Stimulated activated CD4-positive, alpha-beta T cell treated with anti-CD3 and anti-CD28 coated beads, Interleukin-4, amount 100 ng/mL, for 48 hours (primary cell): ENCODE results near the gene GRK3.
A peak's percentile ranks its signal among the peaks of the same experiment; 100 is the strongest.
"Not testable (repeated sequence)": the region's sequence is repeated elsewhere in the genome, so short reads cannot be mapped to it uniquely, and the experiment has no call there.

ENCODE experiments used
- DNase-seq, 2 donors: peaks; one replicate each; pipeline ENCODE4 v3.0.0-alpha.2; 2020; ENCODE audit warnings: low read depth in 2 of 2

The GRK3 gene

DNA sequence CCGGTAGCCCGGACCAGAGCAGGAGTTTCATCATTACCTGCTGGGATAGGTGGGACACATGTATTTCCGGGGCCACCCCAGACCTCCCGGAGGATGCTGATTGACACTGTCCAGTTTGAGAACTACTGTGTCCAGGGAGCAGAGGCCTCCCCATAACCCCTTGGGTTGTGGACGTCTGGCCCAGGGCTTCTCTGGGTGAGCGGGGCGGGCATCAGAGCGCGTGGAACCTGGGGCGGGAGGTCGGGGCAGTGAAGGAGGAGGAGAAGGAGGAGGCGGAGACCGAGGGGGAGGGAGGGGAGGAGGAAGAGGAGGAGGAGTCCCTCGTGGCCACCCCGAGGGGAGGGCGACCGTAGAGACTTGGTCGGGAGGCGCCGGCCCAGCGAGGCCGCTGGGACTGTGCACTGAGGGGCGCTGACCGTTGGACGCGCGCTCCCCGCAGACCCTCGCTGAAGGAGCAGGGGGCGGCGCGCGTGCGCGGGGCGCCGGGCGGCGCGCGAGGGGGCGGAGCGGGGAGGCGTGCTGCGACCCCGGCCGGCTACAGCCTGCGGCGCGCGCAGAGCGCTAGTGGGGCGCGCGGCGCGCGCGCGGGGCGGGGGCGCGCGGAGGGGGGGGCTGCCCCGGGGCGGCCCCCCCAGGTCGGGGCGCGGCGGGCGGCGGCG lies at the start of gene GRK3:
Gene GRK3, plus strand, starts transcription at position 356 of the 659 bp plus-strand sequence. CDS start 366 bp downstream, outside the sequence.
- peak; percentile 42 to 51 for DNase-seq

DNA sequence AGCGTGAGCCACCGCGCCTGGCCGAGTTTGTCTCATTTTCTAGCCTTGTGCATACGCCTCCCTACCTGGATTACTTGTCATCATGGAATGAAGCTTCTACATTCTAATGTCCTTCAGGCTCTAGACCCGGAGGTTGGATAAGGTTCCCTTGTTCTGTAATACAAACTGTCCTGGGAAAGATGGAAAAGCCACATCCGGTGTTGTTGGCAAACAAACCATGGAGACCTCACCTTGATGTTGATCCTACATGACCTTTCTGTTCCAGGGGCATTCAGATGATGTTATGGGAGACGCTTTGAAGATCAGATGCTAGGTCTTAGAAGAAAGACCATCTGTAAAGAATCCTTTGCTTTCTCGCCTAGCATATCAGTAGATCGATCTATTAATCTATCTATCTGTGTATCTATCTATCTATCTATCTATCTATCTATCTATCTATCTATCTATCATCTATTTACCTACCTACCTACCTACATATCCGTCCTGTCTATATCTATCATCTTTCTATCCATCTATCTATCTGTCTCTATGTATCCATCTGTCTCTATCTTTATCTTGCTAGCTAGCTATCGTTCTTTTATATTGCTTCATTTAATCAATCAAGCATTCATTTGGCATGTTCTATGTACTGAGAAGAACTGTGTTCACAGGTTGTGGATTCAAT lies 46.3 kb upstream of the GRK3 start:
- DNase-seq, result no peak

DNA sequence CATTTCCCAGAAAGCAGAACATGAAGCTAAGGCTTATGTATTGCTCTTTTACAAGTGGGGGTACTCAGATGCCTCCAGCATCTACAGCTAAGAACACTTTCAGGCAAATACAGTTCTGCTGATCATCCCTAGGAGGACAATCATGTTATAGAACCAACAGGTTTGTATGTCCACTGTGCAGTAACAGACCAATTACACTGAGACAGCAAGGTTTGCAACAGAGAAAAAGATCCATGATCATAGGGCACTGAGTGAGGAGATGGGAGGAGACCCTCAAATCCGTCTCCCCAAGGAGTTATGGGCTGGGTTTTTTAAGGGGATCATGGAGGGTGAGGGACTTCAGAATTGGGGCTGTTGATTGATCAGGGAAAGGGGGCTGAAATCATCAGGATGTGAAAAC lies 39.1 kb upstream of the GRK3 start:
- DNase-seq, result no peak

DNA sequence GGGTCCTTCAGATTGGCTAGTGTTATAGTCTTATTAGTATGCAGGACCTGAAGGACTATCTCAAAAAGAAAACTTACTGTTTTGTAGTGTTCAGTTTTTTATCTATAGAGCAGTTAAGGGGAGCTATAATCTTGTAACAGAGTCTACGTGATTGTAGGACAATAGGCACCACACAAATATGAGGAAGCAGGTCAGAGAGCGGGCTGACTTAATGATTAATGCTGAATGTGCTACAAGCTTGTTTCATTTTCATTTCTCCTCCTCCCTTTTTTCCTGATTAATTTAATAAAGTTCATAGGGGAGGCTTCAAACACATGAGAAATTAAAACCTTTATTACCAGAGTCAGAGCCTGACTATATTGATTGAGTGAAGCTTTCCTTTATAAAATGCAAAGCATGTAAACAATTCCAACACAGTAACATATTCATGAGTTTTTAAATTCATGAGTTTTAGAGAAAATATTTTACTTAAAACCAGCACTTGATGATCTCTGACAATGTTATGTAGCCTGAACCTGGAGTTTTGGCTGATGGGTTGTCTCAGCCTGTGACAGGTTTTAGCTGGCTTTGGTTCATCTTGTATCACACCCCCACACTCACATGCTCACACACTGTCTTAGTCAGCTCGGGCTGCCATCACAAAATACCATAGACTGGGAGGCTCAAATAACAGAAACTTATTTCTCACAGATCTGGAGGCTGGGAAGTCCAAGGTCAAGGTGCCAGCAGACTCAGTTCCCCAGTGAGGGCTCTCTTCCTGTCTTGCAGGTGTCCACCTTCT lies 38.5 kb upstream of the GRK3 start:
- DNase-seq, result not testable (repeated sequence)

- not testable (repeated sequence) for DNase-seq
Measured at GRCh38 chr22:25527016-25527415, 37.5 kb upstream of the GRK3 start.

DNA sequence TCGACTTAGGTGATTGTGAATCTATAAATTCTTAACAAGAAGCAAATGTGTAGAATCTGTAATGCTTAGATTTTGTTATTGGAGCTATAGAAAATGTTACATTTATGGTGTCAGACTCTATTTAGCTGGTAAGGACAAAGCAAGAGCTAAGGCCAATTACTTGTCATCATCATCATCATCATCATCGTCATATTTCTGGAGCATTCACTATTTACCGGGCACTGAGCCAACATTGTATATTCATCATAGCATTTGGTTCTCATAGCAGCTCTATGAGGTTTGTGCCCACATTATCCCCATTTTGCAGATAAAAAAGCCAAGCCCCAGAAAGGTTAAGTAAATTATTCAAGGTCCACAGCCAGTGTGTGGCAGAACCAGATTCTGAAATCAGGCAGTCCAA lies 36.4 kb upstream of the GRK3 start:
- not testable (repeated sequence) for DNase-seq

DNA sequence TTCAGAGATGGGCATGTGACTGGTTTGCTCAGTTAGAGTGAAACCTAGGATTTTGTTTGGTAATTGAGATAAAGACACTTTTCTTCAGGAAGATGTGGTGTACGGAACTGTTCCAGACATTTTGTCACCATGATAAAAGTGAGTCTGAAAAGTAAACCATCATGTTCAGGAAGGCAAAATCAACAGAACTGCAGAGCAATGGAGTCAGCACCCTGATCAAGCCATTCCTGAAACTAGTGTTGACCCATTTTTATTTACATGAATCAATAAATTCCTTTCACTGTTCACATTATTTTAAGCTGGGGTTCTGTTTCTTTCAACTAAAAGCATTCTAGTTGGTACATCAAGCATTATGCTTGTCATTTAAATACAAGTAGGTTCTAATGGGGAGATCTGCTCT lies 35.4 kb upstream of the GRK3 start:
- DNase-seq, result not testable (repeated sequence)

DNA sequence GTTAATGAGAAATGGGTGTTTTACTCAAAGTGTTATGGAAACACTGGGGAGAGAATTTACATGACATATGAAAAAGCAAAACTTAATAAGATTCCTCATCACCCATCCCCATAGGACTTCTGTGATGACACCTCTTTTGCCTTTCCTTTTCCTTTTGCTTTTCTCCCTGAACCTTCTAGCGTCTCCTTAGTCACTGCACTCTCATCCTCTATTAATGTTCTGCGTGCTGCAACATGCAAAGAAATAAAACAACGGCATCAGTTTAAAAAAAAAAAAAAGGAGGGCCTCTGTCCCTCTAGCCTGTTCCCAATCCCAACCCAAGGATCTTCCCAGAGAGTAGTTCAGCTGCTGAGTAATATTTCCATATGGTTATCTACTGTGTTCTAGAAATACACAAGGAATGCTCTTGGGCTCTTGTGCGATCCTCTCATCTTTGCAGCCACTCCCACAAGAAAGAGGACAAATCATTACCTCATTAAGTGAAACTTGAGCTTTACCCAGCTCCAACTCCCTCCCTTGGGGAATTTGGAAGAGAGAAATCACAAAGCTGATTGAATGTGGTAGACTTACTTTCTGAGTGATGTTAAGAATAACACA lies 34.8 kb upstream of the GRK3 start:
- not testable (repeated sequence) for DNase-seq

DNA sequence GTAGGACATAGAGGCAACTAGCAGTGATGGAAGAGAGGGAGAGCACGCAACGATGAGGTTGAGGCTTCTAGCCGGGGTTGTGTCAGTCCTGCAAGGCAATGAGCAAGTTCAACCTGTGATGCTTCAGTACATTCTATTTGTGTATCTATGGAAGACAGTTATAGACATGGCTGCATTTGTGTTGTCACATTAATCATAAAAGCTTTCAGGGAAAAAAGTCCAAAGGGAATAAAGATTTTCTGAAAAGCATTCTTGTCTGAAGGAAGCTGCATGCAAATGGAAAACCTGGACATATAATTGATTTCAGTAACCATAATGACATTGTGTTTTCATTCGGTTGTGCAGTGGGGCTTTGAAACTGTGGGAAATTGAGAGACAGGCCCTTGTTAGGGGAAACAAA lies 32.8 kb upstream of the GRK3 start:
- DNase-seq, result not testable (repeated sequence)

GRCh38 chr22:25534724-25535123 lies 29.8 kb upstream of the GRK3 start:
- no peak for DNase-seq

DNA sequence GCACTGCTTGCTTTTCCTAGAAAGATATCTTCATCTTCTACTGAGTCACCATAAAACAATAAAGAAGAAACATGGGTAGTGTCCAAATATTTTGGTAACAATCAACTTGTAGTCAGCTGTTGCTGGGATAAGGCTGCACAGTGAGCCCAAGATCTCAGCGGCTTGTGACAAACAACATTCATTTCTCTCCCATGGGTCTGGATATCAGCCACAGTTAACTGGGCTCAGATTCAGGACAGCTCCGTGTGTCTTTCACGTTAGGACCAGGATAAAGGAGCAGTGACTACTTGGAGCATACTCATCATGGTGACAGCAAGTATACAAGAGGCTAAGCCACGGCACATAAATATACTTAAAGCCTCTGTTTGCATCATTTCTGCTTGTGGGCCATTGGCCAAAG lies 27.9 kb upstream of the GRK3 start:
- DNase-seq, result no peak

DNA sequence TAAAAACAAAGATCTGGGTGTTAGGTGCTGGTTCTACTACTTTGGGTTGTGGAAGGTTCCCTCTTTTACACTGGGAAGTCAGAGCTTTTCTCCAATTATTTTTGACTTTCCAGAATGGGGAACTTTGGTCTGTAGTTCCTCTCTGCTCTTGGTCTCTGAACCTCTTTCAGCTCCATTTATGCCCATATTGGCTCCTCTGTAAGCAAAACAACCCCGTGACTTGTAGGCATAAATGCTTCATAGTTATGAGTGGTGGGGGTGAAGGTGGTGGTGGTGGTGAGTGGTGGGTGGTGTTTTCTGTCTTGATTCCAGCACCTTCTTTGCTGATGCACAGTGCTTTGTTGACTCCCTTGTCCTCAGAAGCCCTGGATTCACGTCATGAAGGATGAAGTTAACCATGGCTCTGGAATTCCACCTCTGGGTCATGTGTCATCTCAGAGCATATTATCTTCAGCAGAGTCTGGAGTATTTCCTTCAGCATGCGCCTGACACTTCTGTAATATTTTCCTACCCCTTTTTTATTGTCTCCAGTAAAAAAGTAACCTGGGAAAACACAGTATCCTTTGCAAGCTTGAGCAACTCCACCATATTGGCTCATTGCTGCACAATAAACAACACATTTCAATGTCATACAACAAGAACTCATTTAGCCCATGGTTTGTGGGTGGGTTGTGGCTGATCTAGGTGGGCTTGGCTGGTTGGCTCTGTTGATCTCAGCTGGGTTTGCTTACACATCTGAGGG lies 24.1 kb upstream of the GRK3 start:
- no peak for DNase-seq

GRCh38 chr22:25540908-25541660 lies 23.4 kb upstream of the GRK3 start:
- no peak for DNase-seq

DNA sequence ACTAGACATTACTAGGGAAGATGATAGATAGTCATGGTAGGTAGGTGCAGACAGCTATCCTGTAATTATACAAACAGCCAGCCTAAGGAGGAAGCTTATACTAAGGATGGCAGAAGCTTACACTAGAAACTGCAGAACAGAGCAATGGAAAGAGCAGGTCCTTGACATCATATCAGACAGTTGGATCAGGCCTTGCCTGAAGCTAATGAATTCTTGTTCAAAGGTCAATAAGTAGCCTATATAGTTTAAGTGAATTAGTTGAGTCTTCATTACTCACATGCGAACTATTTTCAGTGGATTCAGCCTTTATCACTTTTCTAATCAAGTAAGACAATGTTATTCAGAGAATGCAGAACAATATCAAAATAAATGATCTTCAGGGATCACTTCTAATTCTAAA lies 22.3 kb upstream of the GRK3 start:
- no peak for DNase-seq

GRCh38 chr22:25542720-25543402 lies 21.6 kb upstream of the GRK3 start:
- DNase-seq, result no peak

DNA sequence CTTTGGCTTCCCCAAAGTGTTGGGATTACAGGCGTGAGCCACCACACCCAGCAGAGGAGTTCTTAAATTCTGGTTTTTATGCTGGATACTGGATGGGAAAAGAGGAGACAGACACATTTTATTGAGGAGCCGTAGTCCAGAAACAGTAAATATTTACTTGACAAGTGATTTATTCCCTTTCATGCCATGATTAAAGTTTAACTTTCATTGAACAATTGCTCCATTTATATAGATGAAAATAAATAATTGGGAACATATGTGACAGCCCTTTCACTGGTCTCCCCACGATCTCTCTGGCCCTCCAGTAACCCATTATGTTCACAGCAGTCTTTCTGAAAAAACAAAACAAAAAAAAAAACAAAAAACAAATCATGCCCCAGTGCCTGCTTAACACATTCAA lies 19.3 kb upstream of the GRK3 start:
- no peak for DNase-seq

- DNase-seq, result no peak
Measured at GRCh38 chr22:25545672-25546071, 18.8 kb upstream of the GRK3 start.

GRCh38 chr22:25546242-25546641 lies 18.2 kb upstream of the GRK3 start:
- no peak for DNase-seq

GRCh38 chr22:25546751-25547150 lies 17.7 kb upstream of the GRK3 start:
- no peak for DNase-seq

DNA sequence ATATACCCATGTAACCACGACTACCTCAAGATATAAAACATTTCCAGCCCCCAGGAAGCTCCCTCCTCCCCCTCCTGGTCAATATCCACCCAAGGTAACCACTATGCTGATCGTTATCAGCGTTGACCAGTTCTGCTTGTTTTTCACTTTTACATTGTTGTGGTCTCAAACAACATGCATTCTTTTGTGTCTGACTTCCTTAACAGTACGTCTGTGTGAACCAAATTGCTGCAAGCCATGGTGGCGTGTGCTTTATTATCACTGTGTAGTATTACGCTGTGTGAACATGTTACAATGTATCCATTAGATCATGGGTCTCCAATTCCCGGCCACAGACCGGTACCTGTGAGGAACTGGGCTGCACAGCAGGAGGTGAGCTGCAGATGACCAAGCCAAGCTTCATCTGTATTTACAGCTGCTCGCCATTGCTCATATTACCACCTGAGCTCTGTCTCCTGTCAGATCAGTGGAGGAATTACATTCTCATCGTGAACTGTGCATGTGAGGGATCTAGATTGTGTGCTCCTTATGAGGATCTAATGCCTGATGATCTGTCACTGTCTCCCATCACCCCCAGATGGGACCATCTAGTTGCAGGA lies 15.5 kb upstream of the GRK3 start:
- no peak for DNase-seq
